Astrocyte of the spinal cord (primary cell): ENCODE results near the gene GLYATL3.

ENCODE experiments used
- DNase-seq: peaks from one replicate; pipeline ENCODE4 v3.0.0; 2011; ENCODE audit warnings: low read depth, low spot score
- H3K4me3 ChIP-seq: 2 replicates; pipeline ENCODE4 v1.5.1; 2011; ENCODE audit warnings: low read depth, mild to moderate bottlenecking, low read length, moderate library complexity
- in situ Hi-C: cut with HindIII; loops from 2 replicates; pipeline ENCODE4 v1.10.0; 2017; ENCODE audit warnings: low sequenced_read_pairs
- TF ChIP-seq, protein P1 (sequence below): IDR thresholded peaks from 2 replicates; pipeline ENCODE4 v1.5.1; 2012; ENCODE audit warnings: low read depth, mild to moderate bottlenecking, low read length, inconsistent platforms

GLYATL3 gene

DNA sequence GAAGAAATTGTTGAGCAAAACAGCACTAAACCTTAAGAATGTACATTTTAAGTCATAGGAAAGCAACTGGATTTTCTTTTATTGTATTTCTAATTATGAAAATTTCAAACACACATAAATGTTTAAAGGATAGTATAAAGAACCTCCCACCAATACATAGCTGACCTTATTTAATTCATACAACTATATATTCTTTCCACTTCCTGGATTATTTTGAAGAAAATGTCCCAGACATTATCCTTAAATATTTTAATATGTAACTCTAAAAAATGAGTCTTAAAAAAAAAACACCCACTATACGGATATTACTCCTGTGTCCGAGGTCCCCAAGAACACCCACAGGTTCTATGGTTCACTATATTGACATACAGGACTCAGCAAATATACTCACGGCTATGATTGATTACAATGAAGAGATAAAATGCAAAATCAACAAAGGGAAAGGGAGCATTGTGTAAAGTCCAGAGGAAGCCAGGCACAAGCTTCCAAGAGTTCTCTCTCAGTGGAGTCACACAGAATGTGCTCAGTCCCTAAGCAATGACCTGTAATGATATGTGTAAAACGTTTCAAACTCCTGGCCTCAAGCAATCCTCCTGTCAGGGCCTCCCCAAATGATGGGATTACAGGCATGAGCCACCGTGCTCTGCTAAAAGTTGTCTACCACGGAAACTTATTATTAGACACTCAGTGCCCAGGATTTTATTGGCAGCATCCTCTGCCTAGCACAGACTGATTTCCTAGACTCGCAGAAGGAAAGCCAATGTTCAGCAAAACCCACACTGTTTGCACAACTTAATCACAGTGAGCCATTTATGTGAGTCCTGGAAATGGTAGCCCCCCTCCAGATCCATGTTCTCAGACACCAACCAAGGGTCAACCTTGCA is 23.2 kb downstream of the GLYATL3 start:
- no peak for DNase-seq
- in situ Hi-C loops: no loop called here
- TF ChIP-seq, protein P1, sequence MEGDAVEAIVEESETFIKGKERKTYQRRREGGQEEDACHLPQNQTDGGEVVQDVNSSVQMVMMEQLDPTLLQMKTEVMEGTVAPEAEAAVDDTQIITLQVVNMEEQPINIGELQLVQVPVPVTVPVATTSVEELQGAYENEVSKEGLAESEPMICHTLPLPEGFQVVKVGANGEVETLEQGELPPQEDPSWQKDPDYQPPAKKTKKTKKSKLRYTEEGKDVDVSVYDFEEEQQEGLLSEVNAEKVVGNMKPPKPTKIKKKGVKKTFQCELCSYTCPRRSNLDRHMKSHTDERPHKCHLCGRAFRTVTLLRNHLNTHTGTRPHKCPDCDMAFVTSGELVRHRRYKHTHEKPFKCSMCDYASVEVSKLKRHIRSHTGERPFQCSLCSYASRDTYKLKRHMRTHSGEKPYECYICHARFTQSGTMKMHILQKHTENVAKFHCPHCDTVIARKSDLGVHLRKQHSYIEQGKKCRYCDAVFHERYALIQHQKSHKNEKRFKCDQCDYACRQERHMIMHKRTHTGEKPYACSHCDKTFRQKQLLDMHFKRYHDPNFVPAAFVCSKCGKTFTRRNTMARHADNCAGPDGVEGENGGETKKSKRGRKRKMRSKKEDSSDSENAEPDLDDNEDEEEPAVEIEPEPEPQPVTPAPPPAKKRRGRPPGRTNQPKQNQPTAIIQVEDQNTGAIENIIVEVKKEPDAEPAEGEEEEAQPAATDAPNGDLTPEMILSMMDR: no peak
- H3K4me3 ChIP-seq: no peak overlapping the region

DNA sequence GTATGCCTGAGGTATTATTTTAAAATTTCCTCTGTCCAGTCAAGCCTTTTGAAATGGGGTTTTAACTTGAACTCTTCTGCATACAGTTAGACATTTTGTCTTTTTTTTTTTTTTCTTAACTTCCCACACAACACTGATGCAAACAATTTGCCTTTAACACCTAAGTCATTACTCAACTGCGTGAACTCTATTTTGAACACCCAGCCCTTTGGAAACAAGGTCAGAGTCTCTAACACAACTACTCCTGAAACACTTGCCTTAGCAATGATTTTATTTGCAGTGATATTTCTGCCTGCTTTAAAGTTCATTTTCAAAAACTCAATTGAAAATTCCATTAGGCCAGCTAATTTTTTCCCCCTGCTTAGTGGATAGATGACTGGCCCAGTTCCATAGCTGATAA is 24.2 kb downstream of the GLYATL3 start:
- TF ChIP-seq, protein P1: no peak
- no peak for DNase-seq
- H3K4me3 ChIP-seq: no peak overlapping the region
- in situ Hi-C loops: no loop called here

DNA sequence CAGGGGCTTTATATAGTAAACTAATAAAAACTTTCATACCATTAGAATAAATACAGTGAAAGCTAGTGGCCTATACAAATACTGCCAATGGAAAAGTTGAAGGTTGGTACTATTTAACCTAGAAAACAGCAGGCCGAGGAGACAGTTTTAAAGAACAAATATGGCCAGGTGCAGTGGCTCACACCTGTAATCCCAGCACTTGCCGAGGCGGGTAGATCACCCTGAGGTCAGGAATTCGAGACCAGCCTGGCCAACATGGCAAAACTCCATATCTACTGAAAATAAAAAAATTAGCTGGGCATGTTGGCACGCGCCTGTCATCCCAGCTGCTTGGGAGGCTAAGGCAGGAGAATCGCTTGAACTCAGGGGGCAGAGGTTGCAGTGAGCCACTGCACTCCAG is 24.8 kb downstream of the GLYATL3 start:
- no peak overlapping the region for H3K4me3 ChIP-seq
- TF ChIP-seq, protein P1: no peak
- in situ Hi-C loops: no loop called here
- no peak for DNase-seq

GRCh38 chr6:49526598-49526997 is 26.9 kb downstream of the GLYATL3 start:
- no peak overlapping the region for H3K4me3 ChIP-seq
- DNase-seq: no peak
- in situ Hi-C loops: no loop called here
- TF ChIP-seq, protein P1: no peak

DNA sequence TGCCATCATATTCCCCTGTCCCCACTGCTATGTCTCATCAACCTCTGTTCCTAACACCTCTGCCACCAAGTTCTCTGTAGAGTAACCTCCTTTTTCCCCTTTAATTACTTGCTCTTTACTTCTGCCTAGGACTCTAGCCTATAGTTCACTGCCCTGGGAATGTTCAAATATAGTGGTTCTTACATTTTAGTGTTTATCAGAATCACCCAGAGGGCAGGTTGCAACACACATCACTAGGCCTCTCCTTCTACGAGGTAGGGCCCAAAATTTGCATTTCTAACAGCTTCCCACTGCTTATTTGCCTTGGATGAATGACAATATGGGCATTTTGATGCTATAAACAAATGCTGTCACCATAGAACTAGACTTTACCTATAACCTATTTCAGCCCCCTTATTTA is 27.6 kb downstream of the GLYATL3 start:
- TF ChIP-seq, protein P1: no peak
- in situ Hi-C loops: no loop called here

GRCh38 chr6:49528571-49528970 is 28.8 kb downstream of the GLYATL3 start:
- DNase-seq: no peak
- TF ChIP-seq, protein P1: no peak
- H3K4me3 ChIP-seq: no peak overlapping the region
- in situ Hi-C loops: no loop called here

More for the DNA sequence above, 27.6 kb downstream of the GLYATL3 start:
- H3K4me3 ChIP-seq: no peak overlapping the region
- DNase-seq: no peak
